Panc1 (cell line): ENCODE measurements around the gene MNT.

Experiments
- POLR2AphosphoS5 ChIP-seq: IDR thresholded peaks from 2 replicates; pipeline ENCODE4 v1.6.1; 2012; ENCODE audit warnings: mild to moderate bottlenecking, low read depth, low read length, moderate library complexity
- REST ChIP-seq, 2 experiments: IDR thresholded peaks; 2 replicates each; pipeline ENCODE4 v1.6.1; 2011 to 2012; ENCODE audit warnings: low read depth in 2 of 2, control low read depth in 1 of 2, low read length in 1 of 2, mild to moderate bottlenecking in 1 of 2, moderate library complexity in 1 of 2; ENCODE audit not compliant: insufficient read depth in 1 of 2
- SIN3A ChIP-seq: IDR thresholded peaks from 2 replicates; pipeline ENCODE4 v1.6.1; 2012; ENCODE audit warnings: low read depth, mild to moderate bottlenecking, low read length, moderate library complexity, borderline replicate concordance; ENCODE audit not compliant: insufficient read depth
- TCF7L2 ChIP-seq: IDR thresholded peaks from 2 replicates; pipeline ENCODE4 v1.6.1; 2011; ENCODE audit warnings: mild to moderate bottlenecking, low read depth, low read length, inconsistent platforms
- TF ChIP-seq, protein P1 (sequence below): fragments of 450-650 bp; IDR thresholded peaks from 2 replicates; pipeline ENCODE4 v1.5.1; 2017; ENCODE audit warnings: mild to moderate bottlenecking

DNA sequence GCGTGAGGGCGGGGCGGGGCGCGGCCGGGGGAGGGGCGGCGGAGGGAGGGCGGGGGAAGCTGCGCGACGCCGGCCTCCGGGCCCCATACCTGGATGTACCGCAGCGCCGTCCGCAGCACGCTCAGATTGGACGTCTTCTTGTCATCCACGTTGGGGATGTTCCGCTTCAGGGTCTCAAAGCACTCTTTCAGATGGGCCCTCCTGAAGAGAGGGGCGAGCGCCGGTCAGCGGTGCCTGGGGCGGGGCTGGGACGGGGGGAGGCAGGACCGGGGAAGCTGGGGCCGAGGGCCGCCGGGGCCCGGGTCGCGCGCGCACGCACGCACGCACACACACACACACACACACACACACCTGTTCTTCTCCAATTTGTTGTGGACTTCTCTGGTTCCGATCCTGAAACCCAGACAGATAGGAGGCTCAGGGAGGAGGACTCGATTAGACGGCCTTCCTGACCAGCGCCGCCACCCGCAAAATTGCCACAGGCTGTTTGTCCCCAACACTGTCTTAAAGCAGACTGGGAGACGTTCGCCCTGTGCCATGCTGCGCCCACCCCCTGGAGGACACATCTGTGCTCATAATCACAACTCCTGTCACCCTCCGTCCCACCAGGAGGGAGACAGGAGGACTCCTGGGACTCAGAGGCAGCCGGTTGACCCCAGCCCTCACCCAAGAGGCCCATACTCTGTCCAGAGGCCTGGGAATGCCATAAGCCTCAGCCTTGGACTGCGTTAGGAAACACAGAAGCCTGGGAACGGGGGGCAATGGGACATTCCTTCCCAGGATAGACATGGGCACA is 6.7 kb downstream of the MNT start:
- TF ChIP-seq POLR2AphosphoS5 (no peak), TCF7L2 (no peak), SIN3A (0 out of 2 replicates have a peak, but pooled peaks have one; percentile 5), REST (IDR thresholded peaks at IDR 0.05; ENCODE audit: insufficient read depth in 1 of 2, low read depth in 2 of 2, low read length in 1 of 2) (no peak)
- TF ChIP-seq, protein P1, sequence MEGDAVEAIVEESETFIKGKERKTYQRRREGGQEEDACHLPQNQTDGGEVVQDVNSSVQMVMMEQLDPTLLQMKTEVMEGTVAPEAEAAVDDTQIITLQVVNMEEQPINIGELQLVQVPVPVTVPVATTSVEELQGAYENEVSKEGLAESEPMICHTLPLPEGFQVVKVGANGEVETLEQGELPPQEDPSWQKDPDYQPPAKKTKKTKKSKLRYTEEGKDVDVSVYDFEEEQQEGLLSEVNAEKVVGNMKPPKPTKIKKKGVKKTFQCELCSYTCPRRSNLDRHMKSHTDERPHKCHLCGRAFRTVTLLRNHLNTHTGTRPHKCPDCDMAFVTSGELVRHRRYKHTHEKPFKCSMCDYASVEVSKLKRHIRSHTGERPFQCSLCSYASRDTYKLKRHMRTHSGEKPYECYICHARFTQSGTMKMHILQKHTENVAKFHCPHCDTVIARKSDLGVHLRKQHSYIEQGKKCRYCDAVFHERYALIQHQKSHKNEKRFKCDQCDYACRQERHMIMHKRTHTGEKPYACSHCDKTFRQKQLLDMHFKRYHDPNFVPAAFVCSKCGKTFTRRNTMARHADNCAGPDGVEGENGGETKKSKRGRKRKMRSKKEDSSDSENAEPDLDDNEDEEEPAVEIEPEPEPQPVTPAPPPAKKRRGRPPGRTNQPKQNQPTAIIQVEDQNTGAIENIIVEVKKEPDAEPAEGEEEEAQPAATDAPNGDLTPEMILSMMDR, result no peak
